OCI-LY1 (cell line): ENCODE results near the gene ZNF362.

ENCODE experiments used
- H2AFZ ChIP-seq: fragments of 200-600 bp; sonication (generic), shearing (Covaris generic); 2 replicates; pipeline ENCODE4 v1.6.0; 2014; ENCODE audit warnings: antibody characterized with exemption, mild to moderate bottlenecking, low read length
- H3F3A ChIP-seq: fragments of 200-600 bp; sonication (generic), shearing (Covaris generic); 2 replicates; pipeline ENCODE4 v1.6.0; 2014; ENCODE audit warnings: mild to moderate bottlenecking, antibody characterized with exemption, low read length, moderate library complexity; ENCODE audit not compliant: insufficient read depth
- H3K27ac ChIP-seq: fragments of 200-600 bp; sonication (generic); 2 replicates; pipeline ENCODE4 v1.5.1; 2014; ENCODE audit warnings: low read length, mixed run types, mild to moderate bottlenecking, low read depth; ENCODE audit not compliant: poor library complexity, severe bottlenecking
- H3K27me3 ChIP-seq: fragments of 200-600 bp; sonication (generic); 2 replicates; pipeline ENCODE4 v1.6.0; 2014; ENCODE audit warnings: antibody characterized with exemption, mild to moderate bottlenecking, low read length, moderate library complexity; ENCODE audit not compliant: insufficient read depth
- H3K36me3 ChIP-seq: fragments of 200-600 bp; sonication (generic); 2 replicates; pipeline ENCODE4 v1.6.1; 2014; ENCODE audit warnings: mild to moderate bottlenecking, antibody characterized with exemption, low read length, moderate library complexity, mixed read lengths; ENCODE audit not compliant: insufficient read depth
- H3K4me1 ChIP-seq: fragments of 200-600 bp; sonication (generic); 2 replicates; pipeline ENCODE4 v1.5.1; 2014; ENCODE audit warnings: mild to moderate bottlenecking, low read length, moderate library complexity; ENCODE audit not compliant: insufficient read depth, severe bottlenecking
- H3K4me2 ChIP-seq: fragments of 200-600 bp; sonication (generic), shearing (Covaris generic); 2 replicates; pipeline ENCODE4 v1.6.1; 2014; ENCODE audit warnings: low read length
- H3K4me3 ChIP-seq: fragments of 200-600 bp; sonication (generic); 2 replicates; pipeline ENCODE4 v1.5.1; 2014; ENCODE audit warnings: low read length, low read depth, mild to moderate bottlenecking, mixed read lengths; ENCODE audit not compliant: poor library complexity, severe bottlenecking
- H3K79me2 ChIP-seq: fragments of 200-600 bp; shearing (Covaris generic); 2 replicates; pipeline ENCODE4 v1.6.1; 2016; ENCODE audit warnings: mixed run types, low read length, mixed read lengths; ENCODE audit not compliant: insufficient read depth
- H3K9ac ChIP-seq: fragments of 200-600 bp; sonication (generic), shearing (Covaris generic); 2 replicates; pipeline ENCODE4 v1.6.1; 2014; ENCODE audit warnings: mild to moderate bottlenecking, low read length, mixed read lengths
- H3K9me2 ChIP-seq: fragments of 200-600 bp; sonication (generic), shearing (Covaris generic); 2 replicates; pipeline ENCODE4 v1.6.1; 2014; ENCODE audit warnings: low read depth, mild to moderate bottlenecking, low read length, mixed read lengths
- H3K9me3 ChIP-seq: fragments of 200-600 bp; shearing (Covaris generic); 2 replicates; pipeline ENCODE4 v1.6.1; 2014; ENCODE audit warnings: low read length, mixed read lengths
- H4K20me1 ChIP-seq: fragments of 200-600 bp; sonication (generic), shearing (Covaris generic); 2 replicates; pipeline ENCODE4 v1.6.0; 2016; ENCODE audit warnings: mild to moderate bottlenecking, low read length; ENCODE audit not compliant: insufficient read depth
- EZH2 ChIP-seq: fragments of 200-600 bp; sonication (generic), shearing (Covaris generic); IDR thresholded peaks from 2 replicates; pipeline ENCODE4 v1.8.0; 2017; ENCODE audit warnings: borderline replicate concordance, mixed run types, mild to moderate bottlenecking, antibody characterized with exemption, low read length, moderate library complexity, mixed read lengths
- TF ChIP-seq, protein P1 (sequence below): fragments of 200-600 bp; sonication (generic), shearing (Covaris generic); IDR thresholded peaks from 2 replicates; pipeline ENCODE4 v1.5.1; 2017; ENCODE audit warnings: mild to moderate bottlenecking, antibody characterized with exemption, low read length, moderate library complexity, mixed read lengths

Gene ZNF362

DNA sequence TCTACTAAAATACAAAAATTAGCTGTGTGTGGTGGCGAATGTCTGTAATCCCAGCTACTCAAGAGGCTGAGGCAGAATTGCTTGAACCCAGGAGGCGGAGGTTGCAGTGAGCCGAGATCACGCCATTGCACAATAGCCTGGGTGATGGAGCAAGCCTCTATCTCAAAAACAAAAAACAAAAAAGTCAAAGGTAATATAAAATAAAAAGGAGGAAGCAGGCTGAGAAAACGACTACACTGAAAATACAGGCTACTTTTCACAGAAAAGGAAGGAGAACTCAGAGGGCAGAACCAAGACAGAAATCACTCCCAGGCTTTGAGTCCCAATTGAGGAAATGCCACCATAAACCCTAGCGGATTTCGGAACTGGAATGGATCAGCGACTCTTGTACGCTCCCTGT is 70.5 kb downstream of the ZNF362 start:
- H3K4me1 ChIP-seq, result peaks cover 7% of the 10 kb centered on the region
- peaks cover 21% of the 10 kb centered on the region; the same call in 1 of the 2 replicates for H3K36me3 ChIP-seq
- no peaks in the 10 kb centered on the region for H3K9me2 ChIP-seq
- H3K27me3 ChIP-seq, result no peaks in the 10 kb centered on the region
- H3K4me2 ChIP-seq, result no peak overlapping the region
- no peak overlapping the region for H3K9ac ChIP-seq
- H3K9me3 ChIP-seq, result no peaks in the 10 kb centered on the region
- H3K27ac ChIP-seq, result no peak overlapping the region
- no peak overlapping the region for H3K4me3 ChIP-seq
- no peak overlapping the region for H2AFZ ChIP-seq
- TF ChIP-seq, protein P1, sequence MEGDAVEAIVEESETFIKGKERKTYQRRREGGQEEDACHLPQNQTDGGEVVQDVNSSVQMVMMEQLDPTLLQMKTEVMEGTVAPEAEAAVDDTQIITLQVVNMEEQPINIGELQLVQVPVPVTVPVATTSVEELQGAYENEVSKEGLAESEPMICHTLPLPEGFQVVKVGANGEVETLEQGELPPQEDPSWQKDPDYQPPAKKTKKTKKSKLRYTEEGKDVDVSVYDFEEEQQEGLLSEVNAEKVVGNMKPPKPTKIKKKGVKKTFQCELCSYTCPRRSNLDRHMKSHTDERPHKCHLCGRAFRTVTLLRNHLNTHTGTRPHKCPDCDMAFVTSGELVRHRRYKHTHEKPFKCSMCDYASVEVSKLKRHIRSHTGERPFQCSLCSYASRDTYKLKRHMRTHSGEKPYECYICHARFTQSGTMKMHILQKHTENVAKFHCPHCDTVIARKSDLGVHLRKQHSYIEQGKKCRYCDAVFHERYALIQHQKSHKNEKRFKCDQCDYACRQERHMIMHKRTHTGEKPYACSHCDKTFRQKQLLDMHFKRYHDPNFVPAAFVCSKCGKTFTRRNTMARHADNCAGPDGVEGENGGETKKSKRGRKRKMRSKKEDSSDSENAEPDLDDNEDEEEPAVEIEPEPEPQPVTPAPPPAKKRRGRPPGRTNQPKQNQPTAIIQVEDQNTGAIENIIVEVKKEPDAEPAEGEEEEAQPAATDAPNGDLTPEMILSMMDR, result no peak
- TF ChIP-seq EZH2, result no peak
- no peaks in the 10 kb centered on the region for H4K20me1 ChIP-seq
- H3F3A ChIP-seq, result no peaks in the 10 kb centered on the region
- H3K79me2 ChIP-seq, result no peaks in the 10 kb centered on the region

DNA sequence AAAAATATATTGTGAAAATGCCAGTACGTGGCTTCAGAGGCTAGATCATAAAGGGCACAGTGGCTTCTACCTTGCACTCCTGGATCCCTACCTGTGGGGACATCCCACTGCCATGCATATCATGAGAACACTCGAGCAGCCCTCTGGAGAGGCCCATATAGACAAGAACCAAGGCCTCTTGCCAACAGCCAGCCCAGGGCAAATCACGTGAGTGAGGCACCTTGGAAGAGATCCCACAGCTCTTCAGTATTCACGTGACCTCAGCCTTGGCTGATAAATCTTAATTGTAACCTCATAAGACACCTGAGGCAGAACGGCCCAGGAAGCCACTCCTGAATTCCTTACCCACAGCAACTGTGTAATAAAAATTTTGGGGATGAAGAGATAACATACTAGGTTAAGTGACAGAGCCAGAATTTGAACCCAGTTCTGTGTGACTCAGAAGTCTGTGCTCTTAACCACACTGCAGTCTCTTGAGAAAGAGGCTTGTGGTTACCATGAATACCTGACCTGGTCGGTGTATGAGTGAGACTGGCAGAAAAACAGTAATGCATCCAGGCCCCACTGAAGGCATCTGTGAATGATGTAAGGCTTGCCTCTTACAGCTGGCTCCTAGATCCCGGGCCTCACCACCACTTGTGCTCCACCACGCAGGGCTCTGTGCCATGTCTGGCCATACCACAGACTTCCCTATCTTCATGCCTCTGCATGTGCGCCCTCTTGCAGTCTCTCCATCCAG is 71.5 kb downstream of the ZNF362 start:
- Histone ChIP-seq H3K79me2 (no peaks in the 10 kb centered on the region), H3K4me1 (peaks cover 5% of the 10 kb centered on the region), H3K9ac (no peak overlapping the region), H3K36me3 (peaks cover 21% of the 10 kb centered on the region; the same call in 1 of the 2 replicates), H3K27me3 (no peaks in the 10 kb centered on the region), H3K9me3 (no peaks in the 10 kb centered on the region), H4K20me1 (no peaks in the 10 kb centered on the region), H2AFZ (no peak overlapping the region), H3F3A (no peaks in the 10 kb centered on the region), H3K27ac (no peak overlapping the region), H3K9me2 (no peaks in the 10 kb centered on the region), H3K4me3 (no peak overlapping the region), H3K4me2 (no peak overlapping the region)
- TF ChIP-seq, protein P1, result no peak
- no peak for TF ChIP-seq EZH2

DNA sequence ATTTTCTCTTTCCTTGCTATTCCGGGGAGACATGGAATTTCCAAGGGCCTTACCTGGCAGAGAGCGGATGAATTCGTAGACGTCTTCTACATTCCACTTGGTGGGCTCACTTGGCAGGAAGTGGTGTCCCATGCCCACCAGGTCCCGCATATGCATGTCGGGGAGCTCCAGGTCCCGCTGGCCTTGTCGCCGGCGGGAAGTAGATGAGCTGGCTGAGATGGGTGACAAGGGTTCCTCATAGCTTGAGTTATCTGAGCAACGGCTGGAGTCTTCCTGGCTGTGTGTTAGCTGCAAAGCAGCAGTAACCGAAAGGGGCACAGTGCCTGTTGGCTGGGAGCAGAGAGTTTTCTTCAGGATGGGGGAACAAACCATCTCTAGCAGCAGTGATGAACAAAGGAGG is 72.5 kb downstream of the ZNF362 start:
- peaks cover 21% of the 10 kb centered on the region; the same call in 1 of the 2 replicates for H3K36me3 ChIP-seq
- no peak overlapping the region for H2AFZ ChIP-seq
- H3K9me2 ChIP-seq, result no peaks in the 10 kb centered on the region
- TF ChIP-seq, protein P1, result no peak
- no peak for TF ChIP-seq EZH2
- no peaks in the 10 kb centered on the region for H3K79me2 ChIP-seq
- no peak overlapping the region for H3K4me2 ChIP-seq
- H3K9me3 ChIP-seq, result no peaks in the 10 kb centered on the region
- H3K9ac ChIP-seq, result no peak overlapping the region
- no peak overlapping the region for H3K4me3 ChIP-seq
- no peaks in the 10 kb centered on the region for H4K20me1 ChIP-seq
- no peak overlapping the region for H3K27ac ChIP-seq
- no peaks in the 10 kb centered on the region for H3K4me1 ChIP-seq
- H3K27me3 ChIP-seq, result no peaks in the 10 kb centered on the region
- H3F3A ChIP-seq, result no peaks in the 10 kb centered on the region
